Activated CD8-positive, alpha-beta memory T cell treated with anti-CD3 and anti-CD28 coated beads, Interleukin-2, amount 50 U/mL, for 24 hours (primary cell): ENCODE results near the gene REELD1.

ENCODE experiments used
- DNase-seq: peaks from one replicate; pipeline ENCODE4 v3.0.0-alpha.2; 2020; ENCODE audit errors: extremely low read depth

The REELD1 gene

DNA sequence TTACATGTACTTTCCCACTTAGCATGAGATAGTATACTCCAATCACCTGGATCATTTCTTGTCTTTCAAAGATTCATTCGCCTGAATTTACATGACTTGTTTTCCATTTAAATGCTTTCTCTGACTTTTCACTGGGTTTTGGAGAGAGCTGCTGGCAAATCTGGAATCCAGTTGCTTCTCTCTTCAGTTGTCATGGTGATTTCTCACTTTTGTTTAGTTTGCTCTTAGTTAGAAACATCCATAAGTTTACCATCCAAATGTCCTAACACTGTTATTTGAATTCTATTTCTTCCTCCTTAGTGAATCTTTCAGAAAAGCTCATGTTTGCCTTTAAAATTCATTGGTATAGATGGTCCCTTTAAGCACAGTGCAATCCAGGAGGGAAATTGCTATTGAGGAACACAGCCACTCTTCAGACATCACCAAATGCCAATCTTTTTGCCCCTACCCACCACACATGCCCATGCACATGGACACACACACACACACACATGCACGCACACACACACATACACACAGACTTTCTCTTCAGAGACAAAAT lies 51.7 kb downstream of the REELD1 start:
- no peak for DNase-seq

DNA sequence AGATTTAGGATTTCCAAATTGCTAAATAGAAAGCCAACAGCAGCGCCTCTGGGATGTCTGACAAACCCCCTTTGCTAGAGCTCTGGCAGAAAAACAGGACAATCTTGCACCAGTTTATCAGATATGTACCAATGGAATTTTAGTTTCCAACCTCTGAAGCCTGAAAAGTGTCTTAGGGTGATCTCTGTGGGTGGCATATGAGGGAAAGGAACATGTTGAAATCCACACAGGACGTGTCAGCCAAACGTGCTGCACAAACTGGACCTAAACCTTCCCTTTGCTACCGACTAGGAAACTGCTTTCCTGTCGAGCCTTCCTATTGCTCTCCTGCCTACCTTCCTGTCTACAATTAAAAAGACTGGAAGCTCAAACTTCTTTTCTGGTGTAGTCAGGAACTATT lies 53.5 kb downstream of the REELD1 start:
- no peak for DNase-seq

DNA sequence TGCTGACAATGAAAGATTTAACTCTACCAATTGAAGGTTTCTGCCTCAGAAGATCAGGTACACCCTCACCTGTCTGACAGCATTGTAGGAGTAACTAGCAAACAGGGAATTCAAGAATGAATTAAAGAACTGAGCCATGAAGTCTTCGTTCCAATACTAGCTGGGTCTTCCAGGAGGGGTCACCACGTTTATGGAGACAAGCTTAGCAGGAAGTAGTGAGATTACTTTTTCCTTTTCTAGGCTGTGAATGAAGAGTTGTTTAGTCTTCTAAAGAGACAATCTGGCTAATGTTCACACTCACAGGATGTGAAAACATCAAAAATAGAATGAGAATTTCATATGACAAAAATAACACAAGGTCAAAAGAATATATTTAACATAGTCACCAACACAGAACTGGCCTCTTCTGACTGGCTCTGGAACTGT lies 54.9 kb downstream of the REELD1 start:
- no peak for DNase-seq

DNA sequence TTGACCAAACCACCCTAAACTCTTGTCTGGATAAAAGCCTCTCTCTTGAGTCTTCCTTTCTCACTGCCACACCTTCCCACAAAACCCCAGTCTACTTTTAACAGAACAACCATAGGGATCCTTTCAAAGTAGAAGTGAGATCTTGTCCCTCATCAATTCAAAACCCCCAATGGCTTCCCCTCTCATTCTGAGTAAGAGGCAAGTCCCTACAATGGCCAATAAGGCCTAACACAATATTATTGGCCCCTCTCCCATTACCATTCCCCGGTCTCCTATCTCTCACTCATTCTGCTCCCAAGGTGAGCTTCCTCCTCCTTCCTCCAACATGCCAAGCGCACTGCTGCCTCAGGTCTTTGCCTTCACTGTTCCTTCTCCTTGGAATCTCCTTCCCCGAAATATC lies 57.1 kb downstream of the REELD1 start:
- no peak for DNase-seq

DNA sequence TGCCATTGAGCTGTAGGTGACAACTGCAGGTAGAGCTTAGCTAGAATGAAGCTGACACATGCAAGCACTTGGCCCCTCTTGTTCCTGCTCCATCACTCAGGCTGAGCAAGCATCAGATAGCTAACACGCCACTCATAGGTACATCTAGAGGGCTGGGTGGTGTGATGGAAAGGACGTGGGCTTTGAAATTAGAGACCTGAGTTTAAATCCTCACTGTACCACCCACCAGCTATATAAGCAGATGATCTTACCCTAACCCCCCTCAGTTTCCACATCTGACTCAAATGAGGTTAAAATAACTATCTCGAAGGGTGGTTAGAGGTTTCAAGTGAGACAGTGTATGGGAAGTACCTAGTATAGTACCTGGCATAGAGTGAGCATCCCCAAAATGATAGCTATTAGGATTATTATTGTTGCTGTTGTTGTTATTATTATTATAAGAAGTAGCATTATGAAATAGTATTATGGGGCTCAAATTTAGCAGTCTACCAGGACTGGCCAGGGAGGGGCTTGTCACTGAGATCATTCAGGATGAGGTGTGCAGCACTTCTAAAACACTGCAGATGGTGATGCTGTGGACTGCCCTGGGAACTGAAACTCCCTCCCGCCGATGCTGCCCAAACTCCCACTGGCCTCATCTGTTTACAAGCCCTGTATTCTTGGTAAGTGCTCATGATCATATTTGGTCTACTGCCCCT lies 59.0 kb downstream of the REELD1 start:
- no peak for DNase-seq

DNA sequence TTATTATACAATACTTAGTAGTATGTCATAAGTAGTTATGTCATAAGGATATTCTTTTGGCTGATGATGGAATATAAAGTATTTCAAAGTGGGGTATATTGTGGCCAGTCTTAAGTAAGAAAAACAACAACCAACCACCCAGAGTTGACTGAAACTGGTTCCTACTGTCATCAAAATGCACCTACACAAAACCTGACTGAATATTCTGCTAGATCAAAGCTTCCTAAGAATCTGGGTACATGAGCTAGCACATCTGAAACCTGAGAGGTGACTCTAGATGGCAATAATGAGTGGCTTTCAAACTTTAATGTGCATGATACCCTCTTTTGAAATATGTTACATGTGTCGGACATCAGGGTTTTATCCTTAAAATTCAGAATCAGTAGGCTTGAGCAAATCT lies 60.4 kb downstream of the REELD1 start:
- no peak for DNase-seq

DNA sequence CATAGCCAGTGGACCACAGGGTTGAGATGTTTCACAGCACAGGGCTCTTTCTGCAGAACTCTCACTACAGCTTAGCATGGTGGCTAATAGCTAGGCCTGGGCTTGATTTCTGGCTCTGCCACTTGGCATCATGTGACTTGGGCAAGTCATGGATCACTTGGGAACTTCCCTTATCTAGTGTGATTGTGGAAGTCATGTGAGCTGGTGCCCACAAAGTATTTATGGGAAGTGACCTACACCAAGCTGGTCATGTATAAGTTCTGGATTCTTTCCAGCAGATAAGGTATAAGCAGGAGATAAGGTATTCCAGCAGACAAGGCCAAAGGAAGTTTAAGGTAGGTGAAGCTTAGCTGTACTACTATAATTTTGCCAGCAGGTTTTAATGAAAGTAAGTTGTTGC lies 61.0 kb downstream of the REELD1 start:
- DNase-seq, result no peak

DNA sequence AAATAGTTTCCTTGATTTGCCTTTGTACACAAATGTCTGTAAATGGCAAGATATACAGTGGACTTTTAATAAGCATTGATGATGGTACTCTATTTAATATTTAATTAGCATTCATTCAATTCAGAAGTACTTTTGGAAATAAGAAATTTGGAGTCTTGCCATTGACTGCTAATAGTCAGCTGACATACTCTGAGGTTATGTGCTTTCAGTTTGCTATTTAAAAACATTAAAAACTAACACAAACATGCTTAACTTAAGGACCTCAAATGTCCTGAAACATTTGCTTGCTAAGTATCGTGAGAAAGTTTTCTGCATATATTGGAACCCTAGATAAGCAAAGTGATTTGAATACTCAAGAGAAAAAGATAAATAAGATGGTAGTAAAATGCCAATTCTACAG lies 64.6 kb downstream of the REELD1 start:
- no peak for DNase-seq
